GM21447 (cell line): ENCODE measurements around the gene BBS5.

Experiments
- ATAC-seq: cut with Tn5 transposase; IDR thresholded peaks from one replicate; pipeline ENCODE4 v1.9.1; 2021; ENCODE audit not compliant: unreplicated experiment

Gene BBS5

GRCh38 chr2:169540146-169540545, 60.9 kb downstream of the BBS5 start:
- no peak for ATAC-seq

DNA sequence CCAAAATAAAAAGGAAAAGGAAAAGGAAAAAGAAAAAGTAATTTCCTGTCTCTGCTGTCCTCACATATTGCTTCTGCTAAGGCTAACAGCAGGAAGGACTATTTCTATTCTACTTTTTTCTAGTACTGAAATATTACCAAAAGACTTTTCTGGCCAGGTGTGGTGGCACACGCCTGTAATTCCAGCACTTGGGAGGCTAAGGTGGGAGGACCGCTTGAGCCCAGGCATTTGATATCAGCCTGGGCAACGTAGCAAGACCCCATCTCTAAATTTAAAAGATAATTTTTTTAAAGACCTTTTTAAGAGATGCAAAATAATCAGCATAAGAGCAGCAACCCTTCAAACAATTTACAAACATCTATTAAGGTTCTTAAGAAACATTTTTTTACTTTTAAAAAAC, 63.1 kb downstream of the BBS5 start:
- ATAC-seq: no peak

DNA sequence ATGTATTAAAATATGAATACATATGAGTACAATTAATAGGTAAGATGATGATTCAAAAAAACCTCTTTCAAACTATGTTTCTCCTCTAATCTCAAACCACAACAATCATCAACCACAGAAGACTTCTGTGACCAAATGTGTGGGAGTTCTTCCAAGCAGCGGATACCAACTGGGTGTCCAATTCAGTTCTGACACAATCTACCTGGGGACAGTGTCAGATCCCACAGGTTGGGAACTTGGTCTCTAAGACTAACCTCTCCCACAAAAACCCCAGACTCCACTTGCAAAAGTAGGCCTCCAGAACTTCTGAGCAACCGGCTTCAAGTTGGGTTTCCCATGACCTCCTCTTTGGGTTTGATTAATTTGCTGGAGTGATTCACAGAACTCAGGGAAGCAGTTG, 67.5 kb downstream of the BBS5 start:
- ATAC-seq: no peak
